ENCODE results near the gene NBEA.

The NBEA gene

DNA sequence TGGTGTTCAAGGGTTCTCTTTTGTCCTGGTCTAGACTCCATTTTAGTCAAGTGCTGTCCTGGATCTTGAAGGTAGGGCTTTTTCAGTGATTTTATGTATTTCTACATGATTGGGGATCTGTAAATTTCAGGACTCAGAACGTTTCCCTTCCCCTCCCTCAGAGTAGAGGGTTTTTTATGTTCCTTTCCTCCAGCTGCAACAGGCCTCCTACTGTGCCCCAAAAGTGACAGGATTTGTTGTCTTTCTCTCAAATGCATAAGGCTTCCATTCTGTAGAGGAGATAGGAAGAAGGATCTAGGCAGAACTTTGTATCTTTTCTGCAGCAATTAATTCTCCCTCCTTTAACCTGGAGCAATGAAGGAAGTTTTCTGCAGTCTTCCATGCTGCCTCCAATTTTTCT lies 283.1 kb downstream of the NBEA start:
- H3K27ac ChIP-seq (ENCODE audit: low read depth, low read length, severe bottlenecking): no peak overlapping the region
- no peaks in the 10 kb centered on the region for H3K4me1 ChIP-seq (ENCODE audit: control insufficient read depth, insufficient read depth, low read length, poor library complexity, severe bottlenecking)
- no CpG with 5 or more reads among the region's 1 CpG for WGBS, 2 experiments (ENCODE audit: insufficient coverage in 2 of 2)
- H3K4me3 ChIP-seq (ENCODE audit: extremely low read depth, insufficient read depth, low read length, poor library complexity, severe bottlenecking): no peak overlapping the region
- no peaks in the 10 kb centered on the region for H3K36me3 ChIP-seq (ENCODE audit: control insufficient read depth, insufficient read depth, low read length)
- H3K9me3 ChIP-seq (ENCODE audit: control insufficient read depth, low read length): no peaks in the 10 kb centered on the region

DNA sequence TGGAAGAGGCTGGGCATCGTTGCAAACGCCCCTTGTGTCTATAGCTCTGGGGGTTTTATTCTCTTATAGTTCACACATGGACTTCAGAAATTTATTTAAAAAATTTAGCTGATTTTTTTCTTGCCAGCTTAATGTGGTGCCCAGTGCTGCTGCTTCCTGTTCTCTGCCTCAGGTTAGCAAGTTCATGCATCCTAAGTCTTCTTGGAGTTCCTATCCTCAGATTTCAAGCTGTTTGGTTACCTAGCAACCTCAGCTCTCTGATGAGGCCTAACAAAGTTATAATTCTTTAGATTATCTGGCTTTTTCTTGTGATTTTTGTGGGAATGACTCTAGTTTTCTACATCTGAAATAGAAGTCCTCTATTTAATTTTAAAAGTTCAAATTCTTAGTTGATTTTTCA lies 283.5 kb downstream of the NBEA start:
- WGBS, 2 experiments (ENCODE audit: insufficient coverage in 2 of 2): no CpG with 5 or more reads among the region's 2 CpGs
- H3K4me1 ChIP-seq (ENCODE audit: control insufficient read depth, insufficient read depth, low read length, poor library complexity, severe bottlenecking): no peaks in the 10 kb centered on the region

GRCh38 chr13:35228536-35228935 lies 286.5 kb downstream of the NBEA start:
- no peaks in the 10 kb centered on the region for H3K4me1 ChIP-seq (ENCODE audit: control insufficient read depth, insufficient read depth, low read length, poor library complexity, severe bottlenecking)
- 94% methylated on average over 2 of the region's 2 CpGs; no CpG with 5 or more reads in 1 of the 2 experiments for WGBS, 2 experiments (ENCODE audit: insufficient coverage in 2 of 2)
- H3K27ac ChIP-seq (ENCODE audit: low read depth, low read length, severe bottlenecking): no peak overlapping the region
- no peak overlapping the region for H3K4me3 ChIP-seq (ENCODE audit: extremely low read depth, insufficient read depth, low read length, poor library complexity, severe bottlenecking)
- H3K36me3 ChIP-seq (ENCODE audit: control insufficient read depth, insufficient read depth, low read length): no peaks in the 10 kb centered on the region
- no peaks in the 10 kb centered on the region for H3K9me3 ChIP-seq (ENCODE audit: control insufficient read depth, low read length)

More for the DNA sequence above, 283.5 kb downstream of the NBEA start:
- no peaks in the 10 kb centered on the region for H3K9me3 ChIP-seq (ENCODE audit: control insufficient read depth, low read length)
- no peaks in the 10 kb centered on the region for H3K36me3 ChIP-seq (ENCODE audit: control insufficient read depth, insufficient read depth, low read length)
- H3K27ac ChIP-seq (ENCODE audit: low read depth, low read length, severe bottlenecking): no peak overlapping the region
- H3K4me3 ChIP-seq (ENCODE audit: extremely low read depth, insufficient read depth, low read length, poor library complexity, severe bottlenecking): no peak overlapping the region

GRCh38 chr13:35231426-35231825 lies 289.4 kb downstream of the NBEA start:
- Histone ChIP-seq H3K9me3 (ENCODE audit: control insufficient read depth, low read length) (no peaks in the 10 kb centered on the region), H3K4me1 (ENCODE audit: control insufficient read depth, insufficient read depth, low read length, poor library complexity, severe bottlenecking) (no peaks in the 10 kb centered on the region), H3K27ac (ENCODE audit: low read depth, low read length, severe bottlenecking) (no peak overlapping the region), H3K36me3 (ENCODE audit: control insufficient read depth, insufficient read depth, low read length) (no peaks in the 10 kb centered on the region), H3K4me3 (ENCODE audit: extremely low read depth, insufficient read depth, low read length, poor library complexity, severe bottlenecking) (no peak overlapping the region)
- 100% methylated on average over 1 of the region's 1 CpG; no CpG with 5 or more reads in 1 of the 2 experiments for WGBS, 2 experiments (ENCODE audit: insufficient coverage in 2 of 2)

DNA sequence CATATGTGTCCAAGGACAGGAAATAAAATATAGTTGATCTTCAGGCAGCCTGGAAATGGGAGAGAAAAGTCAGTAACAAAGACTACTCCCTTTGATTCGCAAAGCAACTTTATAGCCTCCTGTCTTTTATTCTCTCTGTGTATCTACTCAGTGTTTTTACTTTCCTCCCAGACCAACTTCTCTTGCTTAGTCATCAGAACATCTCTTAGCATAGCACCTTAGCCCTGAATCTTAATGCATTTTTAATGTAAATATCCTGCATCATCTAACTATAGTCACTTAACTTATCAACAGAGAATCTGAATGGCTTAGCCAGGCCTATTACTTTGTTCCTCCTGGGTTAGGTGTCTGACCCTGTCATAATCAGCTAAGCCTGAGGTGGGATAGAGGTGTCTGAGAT lies 296.2 kb downstream of the NBEA start:
- H3K36me3 ChIP-seq (ENCODE audit: control insufficient read depth, insufficient read depth, low read length): no peaks in the 10 kb centered on the region
- H3K9me3 ChIP-seq (ENCODE audit: control insufficient read depth, low read length): no peaks in the 10 kb centered on the region

GRCh38 chr13:35252536-35253205 lies 310.6 kb downstream of the NBEA start:
- Histone ChIP-seq H3K36me3 (ENCODE audit: control insufficient read depth, insufficient read depth, low read length) (no peaks in the 10 kb centered on the region), H3K9me3 (ENCODE audit: control insufficient read depth, low read length) (peaks cover 4% of the 10 kb centered on the region), H3K4me3 (ENCODE audit: extremely low read depth, insufficient read depth, low read length, poor library complexity, severe bottlenecking) (no peak overlapping the region), H3K4me1 (ENCODE audit: control insufficient read depth, insufficient read depth, low read length, poor library complexity, severe bottlenecking) (no peaks in the 10 kb centered on the region), H3K27ac (ENCODE audit: low read depth, low read length, severe bottlenecking) (no peak overlapping the region)
- 89 to 100% methylated on average over 1 to 3 of the region's 4 CpGs for WGBS, 2 experiments (ENCODE audit: insufficient coverage in 2 of 2)

More for the DNA sequence above, 296.2 kb downstream of the NBEA start:
- no peak overlapping the region for H3K4me3 ChIP-seq (ENCODE audit: extremely low read depth, insufficient read depth, low read length, poor library complexity, severe bottlenecking)
- WGBS, 2 experiments (ENCODE audit: insufficient coverage in 2 of 2): 83 to 92% methylated on average over 1 of the region's 1 CpG
- H3K27ac ChIP-seq (ENCODE audit: low read depth, low read length, severe bottlenecking): no peak overlapping the region
- no peaks in the 10 kb centered on the region for H3K4me1 ChIP-seq (ENCODE audit: control insufficient read depth, insufficient read depth, low read length, poor library complexity, severe bottlenecking)

DNA sequence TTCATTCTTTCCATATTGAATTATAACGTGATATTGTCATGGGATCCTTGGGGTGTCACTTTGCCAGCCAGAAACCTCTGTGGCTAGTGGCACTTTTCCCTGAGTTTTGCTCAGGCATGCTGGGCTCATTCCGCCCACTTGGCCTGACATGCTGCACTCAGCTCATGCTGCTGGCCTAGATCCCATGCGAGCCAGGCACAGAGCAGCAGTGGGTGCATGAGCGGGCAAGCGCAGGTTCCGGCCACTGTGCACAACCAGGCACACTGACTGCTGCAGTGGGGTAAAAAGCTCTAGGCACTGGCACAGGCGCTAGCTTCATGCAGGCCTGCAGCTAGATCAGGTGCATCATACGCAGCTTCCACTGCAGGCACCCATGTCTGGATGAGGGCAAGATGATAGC lies 313.2 kb downstream of the NBEA start:
- no peaks in the 10 kb centered on the region for H3K36me3 ChIP-seq (ENCODE audit: control insufficient read depth, insufficient read depth, low read length)
- no peak overlapping the region for H3K4me3 ChIP-seq (ENCODE audit: extremely low read depth, insufficient read depth, low read length, poor library complexity, severe bottlenecking)
- H3K4me1 ChIP-seq (ENCODE audit: control insufficient read depth, insufficient read depth, low read length, poor library complexity, severe bottlenecking): no peaks in the 10 kb centered on the region
- peaks cover 4% of the 10 kb centered on the region for H3K9me3 ChIP-seq (ENCODE audit: control insufficient read depth, low read length)
- no peak overlapping the region for H3K27ac ChIP-seq (ENCODE audit: low read depth, low read length, severe bottlenecking)
- 97% methylated on average over 7 to 8 of the region's 8 CpGs for WGBS, 2 experiments (ENCODE audit: insufficient coverage in 2 of 2)

- Histone ChIP-seq H3K9me3 (ENCODE audit: control insufficient read depth, low read length) (peaks cover 4% of the 10 kb centered on the region), H3K4me1 (ENCODE audit: control insufficient read depth, insufficient read depth, low read length, poor library complexity, severe bottlenecking) (no peaks in the 10 kb centered on the region), H3K27ac (ENCODE audit: low read depth, low read length, severe bottlenecking) (no peak overlapping the region), H3K4me3 (ENCODE audit: extremely low read depth, insufficient read depth, low read length, poor library complexity, severe bottlenecking) (no peak overlapping the region), H3K36me3 (ENCODE audit: control insufficient read depth, insufficient read depth, low read length) (no peaks in the 10 kb centered on the region)
- WGBS, 2 experiments (ENCODE audit: insufficient coverage in 2 of 2): 94 to 97% methylated on average over 6 to 8 of the region's 9 CpGs
These were observed 314.5 kb downstream of the NBEA start for GRCh38 chr13:35256459-35257148.

DNA sequence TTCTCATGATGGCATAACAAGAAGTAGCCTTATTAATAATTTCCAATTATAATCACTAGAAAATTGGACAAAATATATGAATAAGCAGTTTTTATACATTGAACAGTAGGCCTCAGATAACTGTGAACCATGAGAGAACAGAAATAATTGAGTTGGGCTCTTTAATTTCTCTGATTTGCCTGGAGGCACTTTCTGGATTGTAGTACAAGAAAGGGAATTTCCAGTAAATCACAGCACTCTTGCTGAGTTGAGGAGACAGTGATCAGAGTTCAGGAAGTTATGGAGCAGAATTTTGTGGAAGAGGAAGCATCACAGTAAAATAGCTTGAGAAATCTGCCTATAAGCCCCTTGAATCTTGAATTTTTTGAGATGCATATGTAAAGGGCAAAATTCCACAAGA lies 318.2 kb downstream of the NBEA start:
- H3K9me3 ChIP-seq (ENCODE audit: control insufficient read depth, low read length): peaks cover 2% of the 10 kb centered on the region
- no peaks in the 10 kb centered on the region for H3K36me3 ChIP-seq (ENCODE audit: control insufficient read depth, insufficient read depth, low read length)
- no peak overlapping the region for H3K27ac ChIP-seq (ENCODE audit: low read depth, low read length, severe bottlenecking)
- H3K4me3 ChIP-seq (ENCODE audit: extremely low read depth, insufficient read depth, low read length, poor library complexity, severe bottlenecking): no peak overlapping the region
- H3K4me1 ChIP-seq (ENCODE audit: control insufficient read depth, insufficient read depth, low read length, poor library complexity, severe bottlenecking): no peaks in the 10 kb centered on the region

DNA sequence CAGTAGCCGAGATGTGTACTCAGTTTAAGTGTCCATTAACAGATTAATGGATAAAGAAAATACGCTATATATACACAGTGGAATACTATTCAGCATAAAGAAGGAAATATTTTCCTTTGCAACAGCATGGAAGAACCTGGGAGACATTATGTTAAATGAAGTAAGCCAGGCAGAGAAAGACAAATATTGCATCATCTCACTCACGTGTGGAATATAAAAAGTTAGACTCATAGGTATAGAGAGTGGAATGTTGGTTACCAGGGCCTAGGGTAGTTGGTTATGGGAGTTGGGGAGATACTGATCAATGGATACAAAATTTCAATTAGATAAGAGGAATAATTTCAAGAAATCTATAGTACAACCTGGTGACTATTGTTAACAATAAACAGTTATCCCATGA lies 324.3 kb downstream of the NBEA start:
- 100% methylated on average over 1 of the region's 3 CpGs; no CpG with 5 or more reads in 1 of the 2 experiments for WGBS, 2 experiments (ENCODE audit: insufficient coverage in 2 of 2)
- no peaks in the 10 kb centered on the region for H3K4me1 ChIP-seq (ENCODE audit: control insufficient read depth, insufficient read depth, low read length, poor library complexity, severe bottlenecking)
- H3K27ac ChIP-seq (ENCODE audit: low read depth, low read length, severe bottlenecking): no peak overlapping the region
- H3K4me3 ChIP-seq (ENCODE audit: extremely low read depth, insufficient read depth, low read length, poor library complexity, severe bottlenecking): no peak overlapping the region
- no peaks in the 10 kb centered on the region for H3K36me3 ChIP-seq (ENCODE audit: control insufficient read depth, insufficient read depth, low read length)
- H3K9me3 ChIP-seq (ENCODE audit: control insufficient read depth, low read length): peaks cover 5% of the 10 kb centered on the region

DNA sequence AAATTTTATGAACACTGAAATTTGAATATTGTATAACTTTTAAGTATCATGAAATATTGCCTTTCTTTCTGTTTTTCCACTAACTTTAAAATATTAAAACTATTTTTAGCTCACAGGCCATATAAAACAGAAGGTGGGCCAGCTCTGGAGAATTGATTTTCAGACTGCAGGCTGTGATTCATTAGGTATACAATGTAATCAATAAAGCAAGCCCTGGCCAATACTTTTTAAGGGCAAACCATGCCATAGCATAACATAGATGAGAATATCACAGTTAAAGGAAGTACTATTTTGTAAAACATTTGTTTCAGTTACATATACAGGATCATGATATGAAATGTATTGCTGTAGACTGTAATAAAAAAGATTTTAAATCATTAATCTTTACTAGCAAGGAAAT lies 336.8 kb downstream of the NBEA start:
- H3K9me3 ChIP-seq (ENCODE audit: control insufficient read depth, low read length): no peaks in the 10 kb centered on the region
- H3K4me1 ChIP-seq (ENCODE audit: control insufficient read depth, insufficient read depth, low read length, poor library complexity, severe bottlenecking): no peaks in the 10 kb centered on the region
- no peaks in the 10 kb centered on the region for H3K36me3 ChIP-seq (ENCODE audit: control insufficient read depth, insufficient read depth, low read length)
- no peak overlapping the region for H3K27ac ChIP-seq (ENCODE audit: low read depth, low read length, severe bottlenecking)
- no peak overlapping the region for H3K4me3 ChIP-seq (ENCODE audit: extremely low read depth, insufficient read depth, low read length, poor library complexity, severe bottlenecking)
